Measurements from ENCODE around the gene NDST1.

The NDST1 gene

DNA sequence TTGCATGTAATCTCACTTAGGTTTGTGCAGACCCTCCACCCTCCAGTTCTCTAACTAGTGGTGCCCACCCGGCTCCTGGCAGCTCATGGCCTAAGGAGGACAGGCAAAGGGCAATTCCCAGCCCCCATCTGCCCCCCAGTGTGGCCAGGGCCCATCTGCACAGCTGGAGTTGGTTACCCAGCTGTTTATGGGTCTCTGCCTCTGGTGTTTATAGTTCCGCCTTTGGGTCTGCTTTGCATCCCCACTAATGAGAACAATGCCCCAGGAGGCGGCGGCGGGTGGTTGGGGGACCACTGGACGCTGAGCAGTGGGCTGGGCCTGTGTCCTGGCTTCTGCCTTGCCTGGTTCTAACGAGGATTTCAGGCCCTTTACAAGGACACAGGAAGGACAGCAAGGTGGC lies 62.4 kb downstream of the NDST1 start:
- no peak for DNase-seq (ENCODE audit: low spot score)

DNA sequence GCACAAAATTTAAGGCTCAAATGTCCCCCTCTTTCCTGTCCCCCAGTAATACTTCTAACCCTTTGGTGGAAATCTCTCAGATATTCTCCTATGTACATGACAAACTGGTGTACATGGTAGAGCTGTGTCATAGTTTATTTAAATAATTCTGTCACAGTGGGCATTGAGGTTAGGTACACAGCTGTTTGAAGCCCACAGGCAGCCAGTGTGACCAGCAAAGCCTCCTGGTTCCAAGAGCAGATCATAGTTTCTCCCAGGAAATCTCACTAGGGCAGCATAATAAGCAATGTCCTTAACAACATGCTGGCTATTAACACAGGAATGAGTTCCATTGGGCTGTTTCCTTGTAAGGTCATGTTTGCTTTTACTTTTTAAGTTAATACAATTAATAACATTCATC lies 63.9 kb downstream of the NDST1 start:
- DNase-seq (ENCODE audit: low spot score), result no peak

DNA sequence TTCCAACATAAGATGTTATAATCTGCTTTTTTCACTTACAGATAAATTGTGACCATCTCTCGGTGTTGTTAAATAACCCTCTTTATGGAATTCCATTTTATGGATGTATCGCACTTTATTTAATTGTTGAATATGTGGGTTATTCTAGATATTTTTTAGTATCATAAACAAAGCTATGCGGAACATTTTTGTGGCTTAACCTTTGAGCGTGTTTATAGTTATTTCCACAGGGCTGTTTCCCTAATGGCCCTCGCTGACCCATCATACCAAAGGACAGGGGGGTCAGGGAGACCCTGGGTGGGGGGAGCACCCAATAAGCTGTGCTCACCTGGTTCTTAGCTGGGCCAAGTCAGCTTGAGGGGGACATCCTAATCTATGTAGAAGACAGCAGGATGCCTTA lies 65.3 kb downstream of the NDST1 start:
- no peak for DNase-seq (ENCODE audit: low spot score)

DNA sequence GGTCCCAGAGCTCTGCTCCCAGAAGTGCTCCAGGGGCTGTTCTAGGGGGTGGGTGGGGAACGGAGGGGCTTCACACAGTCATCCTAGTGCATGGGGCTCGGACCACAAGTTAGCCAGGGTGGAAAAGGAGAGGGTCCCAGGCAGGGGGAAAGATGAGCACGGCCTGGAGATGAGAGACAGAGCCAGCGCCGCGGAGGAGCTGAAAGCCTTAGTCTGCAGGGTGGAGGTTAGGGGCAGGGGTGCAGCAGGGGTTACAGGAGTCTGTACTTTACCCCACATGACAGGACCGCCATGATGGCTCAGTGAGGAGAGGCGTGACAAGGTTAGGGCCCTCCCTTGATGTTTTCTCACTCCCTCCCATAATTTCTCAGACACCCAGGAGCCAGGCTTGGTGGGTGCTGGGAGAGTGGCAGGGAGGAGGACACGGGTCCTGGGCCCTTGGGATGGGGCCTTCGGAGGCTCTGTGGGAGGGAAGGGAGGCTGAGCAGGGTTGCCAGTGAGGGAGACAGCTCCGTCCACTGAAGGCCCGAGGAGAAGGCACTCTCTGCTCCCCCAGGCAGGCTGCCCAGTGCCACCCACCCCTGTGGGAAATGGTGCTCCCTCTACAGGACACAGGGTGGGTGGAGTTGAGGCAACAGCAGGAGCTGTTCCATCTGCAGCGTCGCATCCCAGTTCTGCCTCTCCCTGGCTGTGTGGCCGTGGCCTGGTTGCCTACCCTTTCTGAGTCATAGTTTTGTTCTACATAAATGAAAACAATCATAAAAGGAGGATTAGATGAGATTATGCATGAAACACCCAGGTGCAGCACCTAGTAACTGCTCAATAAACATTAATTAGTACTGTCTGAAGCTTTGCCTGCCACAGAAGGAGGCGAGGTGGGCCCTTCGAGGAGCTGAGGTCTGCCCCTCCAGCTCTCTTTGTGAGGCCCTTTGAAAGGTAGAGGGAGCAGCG lies 66.2 kb downstream of the NDST1 start:
- DNase-seq (ENCODE audit: low spot score), result no peak

DNA sequence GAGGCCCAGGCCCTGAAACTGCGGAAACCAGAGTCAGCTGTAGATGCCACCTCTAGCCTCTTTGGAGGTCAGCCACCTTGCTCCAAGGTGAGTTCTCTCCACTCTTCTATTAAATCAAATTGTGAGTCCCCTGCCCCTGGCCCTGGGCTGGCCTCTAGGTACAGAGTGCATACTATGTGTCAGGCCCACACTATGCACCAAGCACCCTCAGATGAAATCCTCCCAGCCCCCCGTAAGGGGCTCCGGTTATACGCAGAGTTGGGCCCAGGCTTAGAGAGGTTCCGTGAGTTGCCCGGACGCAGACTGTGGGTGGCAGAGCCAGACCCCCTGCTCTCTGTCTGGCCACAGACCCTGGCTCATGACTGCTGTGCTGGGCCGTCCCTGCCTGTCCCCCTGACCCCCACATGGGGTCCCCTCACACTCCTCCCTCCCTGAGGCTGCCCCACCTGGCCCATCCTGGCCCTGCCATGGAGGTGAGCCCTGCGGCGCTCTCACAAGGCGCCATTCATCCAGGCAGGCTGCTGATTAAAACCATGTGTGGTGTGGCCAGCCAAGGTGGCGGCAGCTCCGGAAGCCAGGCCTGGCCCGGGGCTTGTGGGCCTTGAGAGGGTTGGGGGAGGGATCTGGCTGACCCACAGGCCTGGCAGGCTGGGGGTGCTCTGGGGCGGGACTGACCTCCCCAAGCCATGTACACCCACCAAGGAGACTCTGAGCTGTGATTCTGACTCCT lies 67.1 kb downstream of the NDST1 start:
- DNase-seq (ENCODE audit: low spot score), result no peak

DNA sequence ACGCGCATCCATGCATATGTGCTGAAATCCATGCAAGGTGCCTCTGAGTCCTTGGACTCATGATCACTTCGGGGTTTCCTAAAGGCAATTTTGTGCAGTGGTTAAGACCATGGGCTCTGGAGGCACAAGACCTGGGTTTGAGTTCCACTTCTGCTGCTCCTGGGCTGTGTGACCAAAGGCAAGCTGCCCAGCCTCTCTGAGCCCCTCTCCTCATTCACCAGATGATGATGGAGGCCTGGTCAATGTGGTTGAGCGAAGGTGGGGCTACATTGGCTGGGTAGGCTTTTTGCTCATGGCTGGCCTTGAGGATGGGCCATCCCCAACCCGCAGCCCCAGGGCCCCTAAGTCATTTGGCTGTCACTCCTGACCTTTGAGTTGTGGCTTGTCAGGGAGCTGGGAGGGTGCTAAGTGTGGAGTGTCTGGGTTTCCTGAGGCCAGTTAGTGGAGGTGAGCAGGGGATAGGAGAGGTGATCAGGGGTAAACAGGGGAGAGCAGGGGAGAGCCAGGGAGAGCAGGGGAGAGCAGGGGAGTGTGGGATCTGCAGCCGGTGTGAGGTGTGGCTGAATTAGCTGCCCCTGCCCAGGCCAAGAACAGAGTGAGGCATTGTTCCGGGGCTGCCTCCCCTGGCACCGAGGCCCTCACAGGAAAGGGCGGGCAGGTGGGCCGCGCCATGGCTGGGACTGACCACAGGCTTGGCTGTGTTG lies 68.0 kb downstream of the NDST1 start:
- DNase-seq (ENCODE audit: low spot score), result no peak

DNA sequence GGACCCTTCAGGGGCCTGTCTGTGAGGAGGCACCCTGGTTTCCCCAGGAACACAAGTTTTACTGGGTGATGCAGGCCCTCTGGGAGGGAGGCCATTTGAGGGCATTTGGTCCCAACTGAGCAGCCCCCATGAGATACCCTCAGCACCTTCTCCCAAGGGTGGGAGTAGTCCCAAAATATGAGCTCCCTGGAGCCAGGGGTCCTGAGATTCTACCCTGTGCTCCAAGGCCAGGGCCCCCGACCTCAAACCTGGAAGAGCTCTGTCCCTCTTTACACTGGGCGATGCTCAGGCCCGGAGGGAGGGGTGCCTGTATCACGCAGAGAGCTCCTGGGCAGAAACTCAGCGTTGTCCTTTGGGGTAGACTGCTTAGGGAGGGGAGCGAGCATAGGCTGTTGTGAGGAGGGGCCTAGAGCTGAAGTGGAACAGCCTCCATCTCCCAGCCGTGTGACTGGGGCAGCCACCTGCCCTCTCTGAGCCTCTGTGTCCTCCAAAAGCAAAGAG lies 68.6 kb downstream of the NDST1 start:
- DNase-seq (ENCODE audit: low spot score), result no peak

DNA sequence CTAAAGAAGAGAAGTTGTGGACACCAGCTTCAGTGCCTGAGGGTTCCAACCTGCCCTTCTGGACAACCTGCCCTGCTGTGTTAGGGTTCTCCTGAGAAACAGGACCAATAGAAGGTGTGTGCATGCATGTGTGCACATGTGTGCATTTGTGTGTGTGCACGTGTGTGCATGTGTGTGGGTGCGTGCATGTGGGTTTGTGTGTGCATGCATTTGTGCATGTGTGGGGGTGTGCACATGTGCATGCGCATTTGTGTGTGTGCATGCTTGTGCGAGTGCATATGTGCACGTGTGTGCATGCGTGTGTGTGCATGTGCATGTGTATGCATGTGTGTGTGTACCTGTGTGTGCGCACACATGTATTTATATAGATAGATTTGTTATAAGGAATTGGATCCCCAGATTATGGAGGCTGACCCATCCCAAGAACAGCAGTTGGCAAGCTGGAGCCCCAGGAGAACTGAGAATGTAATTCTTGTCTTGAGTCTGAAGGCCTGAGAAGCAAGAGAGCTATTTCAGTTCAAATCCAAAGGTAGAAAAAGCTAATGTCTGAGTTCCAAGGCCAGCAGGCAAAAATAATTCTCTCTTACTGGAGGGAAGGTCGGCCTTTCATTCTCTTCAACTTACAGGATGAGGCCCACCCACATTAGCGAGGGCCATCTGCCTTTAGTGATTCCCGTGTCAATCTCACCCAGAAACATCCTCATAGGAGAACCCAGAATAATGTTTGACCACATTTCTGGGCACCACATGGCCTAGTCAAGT lies 69.6 kb downstream of the NDST1 start:
- no peak for DNase-seq (ENCODE audit: low spot score)

DNA sequence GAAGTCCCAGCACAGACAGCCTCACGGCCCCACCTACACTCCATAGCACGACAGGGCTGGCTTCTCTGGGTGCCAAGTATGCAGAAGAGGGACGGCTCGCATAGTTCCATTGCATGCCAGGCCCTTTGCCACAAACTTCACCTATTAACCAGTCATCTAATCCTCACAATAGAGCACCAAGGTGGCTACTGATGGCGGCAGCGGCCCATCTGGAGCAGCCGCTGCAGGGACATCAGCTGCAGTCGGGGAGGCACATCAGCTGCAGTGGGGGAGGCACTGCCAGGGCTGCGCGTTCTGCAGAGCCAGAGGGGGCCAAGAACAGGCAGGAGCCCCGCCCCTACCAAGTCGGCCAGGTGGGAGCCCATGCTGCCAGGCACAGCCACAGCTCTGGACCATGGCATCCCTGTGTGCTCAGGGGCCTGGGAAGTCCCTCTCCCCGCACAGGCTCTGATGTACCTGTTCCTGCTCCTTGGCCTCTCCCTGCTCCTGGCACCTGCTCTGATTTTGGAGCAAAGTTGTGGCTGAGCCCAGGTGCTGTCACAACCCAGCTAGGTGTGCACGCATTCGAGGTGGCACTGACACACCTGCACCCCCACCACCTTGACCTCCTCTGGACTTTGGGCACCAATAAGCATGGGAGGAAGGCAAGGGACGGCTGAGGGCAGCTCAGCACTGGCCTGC lies 71.0 kb downstream of the NDST1 start:
- no peak for DNase-seq (ENCODE audit: low spot score)

DNA sequence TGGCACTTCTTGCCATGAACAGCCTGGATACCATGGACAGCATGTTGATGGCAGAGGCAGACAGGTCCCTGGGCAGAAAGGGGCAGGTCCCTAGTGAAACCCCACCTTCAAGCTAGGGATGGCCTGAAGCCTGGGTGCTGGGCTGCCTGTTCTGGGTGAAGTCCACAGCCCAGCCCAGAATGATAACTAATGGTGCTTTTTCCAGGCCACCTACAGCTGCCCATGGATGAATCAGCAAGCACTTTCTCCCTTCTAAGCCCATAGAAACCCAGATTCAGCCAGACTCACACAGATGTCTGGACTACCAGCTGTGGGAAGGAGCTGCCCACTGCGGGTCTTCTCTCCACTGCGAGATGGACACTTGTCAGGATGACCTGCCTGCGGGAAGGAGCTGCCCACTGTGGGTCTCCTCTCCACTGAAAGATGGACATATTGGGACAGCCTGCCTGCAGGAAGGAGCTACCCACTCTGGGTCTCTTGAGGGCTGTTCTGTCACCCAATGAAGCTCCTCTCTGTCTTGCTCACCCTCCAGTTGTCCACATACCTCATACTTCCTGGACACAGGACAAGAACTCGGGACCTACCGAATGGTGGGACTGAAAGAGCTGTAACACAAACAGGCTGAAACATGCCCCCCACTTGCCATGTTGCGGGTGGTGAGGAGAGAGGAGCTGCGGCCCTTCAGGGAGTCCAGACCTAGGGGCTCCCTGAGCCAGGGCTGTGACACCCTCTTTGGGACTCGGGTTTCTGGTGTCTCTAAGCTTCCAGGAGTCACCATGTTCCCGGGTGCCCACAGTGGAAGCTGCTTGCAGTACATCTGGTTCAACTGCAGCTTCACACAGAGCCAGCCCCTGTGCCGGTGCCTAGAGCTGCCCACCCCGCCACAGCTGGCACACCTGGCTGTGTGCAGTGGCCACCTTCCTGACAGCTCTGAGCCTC lies 71.8 kb downstream of the NDST1 start:
- DNase-seq (ENCODE audit: low spot score), result no peak

DNA sequence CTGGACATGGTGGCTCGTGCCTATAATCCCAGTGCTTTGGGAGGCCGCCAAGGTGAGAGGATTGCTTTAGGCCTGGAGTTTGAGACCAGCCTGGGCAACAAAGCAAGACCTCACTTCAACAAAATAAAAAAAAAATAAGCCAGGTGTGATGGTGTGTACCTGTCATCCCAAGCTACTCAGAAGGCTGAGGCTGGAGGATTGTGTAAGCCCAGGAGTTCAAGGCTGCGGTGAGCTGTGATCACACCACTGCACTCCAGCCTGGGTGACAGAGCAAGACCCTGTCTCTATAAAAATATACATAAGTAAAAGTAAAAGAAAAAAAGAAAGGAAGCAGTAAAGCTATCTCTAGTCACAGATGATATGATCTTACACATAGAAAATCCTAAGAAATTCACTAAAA lies 73.0 kb downstream of the NDST1 start:
- DNase-seq (ENCODE audit: low spot score), result no peak

DNA sequence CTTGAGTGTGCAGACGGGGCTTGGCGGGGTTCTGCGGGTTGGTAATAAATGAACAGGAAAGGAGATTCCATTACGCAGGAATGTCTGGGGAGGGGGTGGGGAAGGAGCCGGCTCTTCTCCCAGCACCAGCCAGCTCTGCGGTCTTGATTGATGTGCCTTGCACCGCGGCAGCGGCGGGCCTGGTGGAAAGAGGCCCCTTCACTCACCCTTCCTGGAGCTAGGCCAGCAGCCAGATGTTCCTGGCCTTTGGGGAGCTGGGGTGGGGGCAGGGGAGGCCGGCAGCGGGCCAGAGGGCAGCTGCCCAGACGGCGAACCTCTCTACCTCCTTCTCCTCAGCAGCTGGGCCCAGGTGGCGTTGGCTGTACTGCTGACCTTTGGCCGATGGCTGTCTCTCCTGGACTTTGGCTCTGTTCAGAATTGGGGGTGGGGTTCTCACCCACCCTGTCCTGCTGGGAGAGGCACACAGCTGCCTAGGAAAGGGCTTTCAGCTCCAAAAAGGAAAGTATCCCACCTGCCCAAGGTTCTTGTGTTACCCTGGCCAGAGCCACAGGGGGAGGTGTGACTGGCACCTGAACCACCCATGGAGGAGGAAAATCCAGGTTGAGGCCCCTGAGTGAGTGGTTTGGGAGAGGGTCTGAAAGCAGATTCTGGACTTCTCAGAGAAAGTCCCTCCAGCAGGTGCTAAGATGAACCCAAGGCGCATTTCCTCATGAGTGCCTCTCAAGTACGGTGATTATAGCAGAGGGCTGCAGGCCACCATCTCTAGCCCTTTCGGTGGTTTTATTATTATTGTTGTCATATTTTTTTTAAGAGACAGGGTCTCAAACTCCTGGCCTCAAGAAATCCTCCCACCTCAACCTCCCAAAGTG lies 74.5 kb downstream of the NDST1 start:
- DNase-seq (ENCODE audit: low spot score), result peak; percentile 42

DNA sequence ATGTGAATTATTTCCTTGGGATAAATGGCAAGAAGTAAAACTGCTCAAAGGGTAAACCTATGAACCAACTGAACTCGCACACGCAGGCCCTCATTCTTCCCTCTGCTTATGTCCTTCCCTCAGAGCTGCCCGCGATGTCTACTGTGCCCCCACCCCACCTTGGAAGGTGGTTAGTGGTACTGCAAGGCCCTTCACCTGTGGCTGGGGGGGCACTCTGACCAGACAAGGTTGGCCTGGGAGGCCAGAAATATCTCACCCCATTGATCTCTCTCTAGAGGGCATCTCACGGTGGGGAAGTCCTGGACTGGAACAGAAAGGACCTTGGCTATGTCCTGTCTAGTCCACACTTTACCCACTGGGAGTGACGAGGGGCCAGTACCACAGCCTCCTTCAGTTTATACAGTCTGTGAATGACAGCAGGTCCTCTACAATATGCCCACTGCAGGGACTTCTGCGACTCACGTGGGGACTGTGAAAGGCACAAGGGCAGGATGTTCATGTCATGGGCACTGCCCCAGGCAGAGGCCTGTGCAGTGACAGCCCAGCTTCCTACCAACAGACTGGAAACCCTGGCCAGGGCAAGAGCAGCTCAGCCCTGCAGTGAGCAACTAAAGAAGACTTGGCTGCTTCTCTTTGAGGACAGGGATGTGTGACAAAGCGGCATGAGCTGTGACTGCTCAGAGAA lies 75.8 kb downstream of the NDST1 start:
- DNase-seq (ENCODE audit: low spot score), result no peak

DNA sequence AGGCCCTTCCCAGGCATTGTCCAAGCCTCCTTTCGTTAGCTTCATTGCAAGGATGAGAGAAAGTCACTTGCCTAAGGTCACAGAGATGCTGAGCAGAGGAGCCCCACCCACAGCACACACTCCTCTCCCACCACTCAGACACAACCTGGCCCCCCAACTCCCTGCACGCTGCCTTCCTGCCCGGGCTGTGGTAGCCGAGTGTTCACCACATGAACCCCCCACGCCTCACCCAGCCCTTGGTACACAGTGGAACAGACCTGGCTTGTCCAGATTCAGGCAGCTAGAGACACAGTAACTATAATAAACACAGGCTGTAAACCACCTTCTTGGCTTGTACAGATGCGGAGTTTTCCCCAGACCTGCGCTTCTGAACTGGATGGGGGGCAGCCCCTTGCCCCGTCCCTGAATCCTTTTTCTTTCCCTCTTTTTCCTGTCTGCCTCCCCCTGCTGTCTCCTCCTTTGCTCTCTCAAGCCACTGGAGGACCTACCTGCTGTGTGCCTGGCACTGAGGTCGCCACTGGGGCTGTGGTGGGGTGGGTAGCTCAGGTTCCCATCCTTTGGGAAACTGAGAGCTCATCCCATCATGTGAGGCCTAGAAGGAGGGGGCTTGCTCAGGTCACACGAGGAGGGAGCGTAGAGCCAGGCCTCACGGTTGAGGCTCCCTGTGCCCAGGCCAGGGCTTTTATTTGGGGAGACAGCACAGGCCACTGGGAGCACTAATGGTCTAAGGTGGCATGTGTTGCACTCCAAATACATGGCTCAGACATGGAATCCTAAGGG lies 76.8 kb downstream of the NDST1 start:
- DNase-seq (ENCODE audit: low spot score), result no peak

DNA sequence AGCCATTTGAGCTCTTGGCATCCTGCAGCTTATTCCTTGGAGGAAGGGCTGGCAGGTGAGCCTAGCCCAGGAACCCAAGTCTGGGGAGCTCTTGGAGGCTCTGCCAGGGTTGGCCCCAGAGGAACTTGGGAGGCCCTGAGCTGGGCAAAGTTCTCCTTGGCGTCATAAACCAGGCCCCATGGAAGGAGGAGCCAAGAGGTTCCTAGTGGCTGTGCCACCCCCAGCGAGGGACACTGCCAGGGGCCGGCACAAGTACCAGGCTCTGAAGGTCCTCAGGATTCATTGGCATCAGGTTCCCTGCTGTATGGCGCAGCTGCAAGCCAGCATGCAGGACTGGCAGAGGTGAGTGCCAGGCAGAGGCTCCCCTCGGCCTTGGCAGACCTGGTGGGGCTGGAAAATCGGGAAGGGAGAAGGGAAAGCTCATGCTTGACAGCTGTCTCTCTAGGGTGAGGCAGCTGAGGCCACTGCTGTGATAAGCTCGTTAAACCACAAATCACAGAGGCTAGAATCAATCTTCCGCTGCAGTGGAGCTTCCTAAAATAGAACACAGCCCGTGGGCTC lies 77.9 kb downstream of the NDST1 start:
- no peak for DNase-seq (ENCODE audit: low spot score)

DNA sequence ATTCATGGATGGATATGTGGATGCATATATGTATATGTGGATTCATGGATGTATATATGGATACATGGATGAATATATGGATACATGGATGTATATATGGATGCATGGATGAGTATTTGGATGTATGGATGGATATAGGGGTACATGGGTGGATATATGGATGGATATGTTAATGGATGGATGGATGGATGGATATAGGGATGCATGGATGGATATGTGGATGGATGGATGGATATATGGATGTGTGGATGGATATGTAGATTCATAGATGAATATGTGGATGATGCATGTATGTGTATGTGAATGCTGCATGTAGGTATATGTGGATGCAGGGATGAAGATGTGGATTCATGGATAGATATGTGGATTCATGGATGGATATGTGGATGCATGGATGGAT lies 79.1 kb downstream of the NDST1 start:
- no peak for DNase-seq (ENCODE audit: low spot score)

DNA sequence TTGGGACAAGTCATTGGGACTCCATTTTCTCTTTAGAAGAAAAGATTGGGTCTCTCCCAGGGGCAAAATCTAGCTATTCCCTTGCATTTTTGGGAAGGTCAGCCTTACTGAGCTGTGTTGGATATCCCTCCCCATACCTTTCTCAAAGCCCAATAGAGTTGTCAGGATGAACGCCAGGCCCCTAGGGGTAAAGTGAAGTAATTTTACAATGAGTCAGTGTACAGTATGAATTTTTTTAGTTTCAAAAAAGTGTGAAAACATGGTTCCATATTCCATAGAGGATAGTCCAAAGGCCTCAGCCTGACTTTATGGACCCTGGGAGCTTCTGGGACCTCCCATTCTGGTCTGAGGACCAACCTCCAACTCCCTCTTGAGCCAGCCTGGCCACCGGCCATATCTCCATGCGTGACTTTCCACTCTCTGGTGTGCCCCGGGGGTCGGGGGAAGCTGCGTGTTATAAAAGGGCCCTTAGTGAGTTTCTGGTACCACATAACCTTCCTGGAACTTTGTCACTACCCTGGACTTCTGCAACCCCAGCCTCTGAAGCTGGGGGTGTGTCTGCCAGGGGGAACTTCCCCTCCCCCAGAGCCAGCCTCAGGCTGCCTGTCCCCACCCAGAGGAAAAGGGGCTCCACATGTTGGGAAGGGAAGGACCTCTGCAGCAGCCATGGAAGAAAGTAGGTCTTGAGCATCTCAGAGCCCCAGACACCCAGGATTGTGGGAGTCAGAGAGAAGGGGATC lies 80.1 kb downstream of the NDST1 start:
- no peak for DNase-seq (ENCODE audit: low spot score)

All from kidney tubule cell (primary cell).